WTC11 (cell line): Measurements from ENCODE around the gene RTL1. TPM values are rescaled to one million over a fixed set of nuclear protein-coding genes. Genes with fewer than 3 reads are reported as not detected.

ENCODE experiments used
- ATAC-seq: fragments of 200-7000 bp; cut with Tn5 transposase; 2 replicates; pipeline ENCODE4 v1.10.0; 2021; ENCODE audit warnings: mild to moderate bottlenecking, moderate library complexity
- Bru-seq: library from RNA; stranded (reverse); fragments of 400-500 nt; gene quantifications from one replicate; lab custom pipeline; 2021; lab: Mats Ljungman, UMichigan
- CTCF ChIA-PET: fragments of 300-600 bp; sonication (Branson Sonifier 250); formaldehyde crosslinking; loops from one replicate; lab custom pipeline; 2021; ENCODE audit warnings: antibody characterized with exemption; lab: Charles Lee
- POLR2A ChIA-PET: fragments of 350-600 bp; sonication (Branson Sonifier 250); formaldehyde crosslinking; loops from one replicate; lab custom pipeline; 2021; ENCODE audit warnings: antibody characterized with exemption; lab: Charles Lee
- DNase-seq: peaks from one replicate; pipeline ENCODE4 v3.0.0; 2021; ENCODE audit warnings: low spot score
- H3K27ac Mint-ChIP-seq: 2 replicates; pipeline ENCODE4 v1.8.0; 2021; ENCODE audit warnings: mixed read lengths
- H3K27me3 Mint-ChIP-seq: 2 replicates; pipeline ENCODE4 v1.8.0; 2021; ENCODE audit warnings: low read depth, mild to moderate bottlenecking, moderate library complexity, mixed read lengths
- H3K36me3 Mint-ChIP-seq: 2 replicates; pipeline ENCODE4 v1.8.0; 2021; ENCODE audit warnings: mixed read lengths
- H3K4me1 Mint-ChIP-seq: 2 replicates; pipeline ENCODE4 v1.8.0; 2022; ENCODE audit warnings: mixed read lengths
- H3K4me3 Mint-ChIP-seq: 2 replicates; pipeline ENCODE4 v1.8.0; 2021; ENCODE audit warnings: mild to moderate bottlenecking, moderate library complexity, mixed read lengths
- H3K9me3 Mint-ChIP-seq: 2 replicates; pipeline ENCODE4 v1.8.0; 2021; ENCODE audit warnings: mixed read lengths
- CREB1 ChIP-seq: sonication (generic); formaldehyde crosslinking; IDR thresholded peaks from 2 replicates; pipeline ENCODE4 v1.8.0; 2023; ENCODE audit warnings: mild to moderate bottlenecking, missing genetic modification reagents
- CTCF ChIP-seq: fragments of 200-600 bp; IDR thresholded peaks from 2 replicates; pipeline ENCODE4 v1.8.0; 2022; ENCODE audit warnings: antibody characterized with exemption
- GRHL2 ChIP-seq: fragments of 250-450 bp; sonication (Bioruptor Pico); IDR thresholded peaks from 2 replicates; pipeline ENCODE4 v1.8.0; 2022; ENCODE audit warnings: mild to moderate bottlenecking, moderate library complexity; ENCODE audit not compliant: insufficient replicate concordance, severe bottlenecking
- GTF2I ChIP-seq: fragments of 250-450 bp; sonication (Bioruptor Pico); conservative IDR thresholded peaks from 2 replicates; pipeline ENCODE4 v1.4.0; 2021; ENCODE audit warnings: mild to moderate bottlenecking
- JAZF1 ChIP-seq: fragments of 250-450 bp; sonication (Bioruptor Pico); IDR thresholded peaks from 2 replicates; pipeline ENCODE4 v1.9.0; 2021; ENCODE audit warnings: moderate library complexity, mild to moderate bottlenecking, inconsistent platforms
- JUN ChIP-seq: sonication (generic); formaldehyde crosslinking; IDR thresholded peaks from 2 replicates; pipeline ENCODE4 v1.8.0; 2023; ENCODE audit warnings: mild to moderate bottlenecking, missing genetic modification reagents
- MAX ChIP-seq: sonication (generic); formaldehyde crosslinking; IDR thresholded peaks from 2 replicates; pipeline ENCODE4 v1.8.0; 2022; ENCODE audit warnings: mild to moderate bottlenecking, missing genetic modification reagents
- MXD4 ChIP-seq: fragments of 250-450 bp; sonication (Bioruptor Pico); IDR thresholded peaks from 2 replicates; pipeline ENCODE4 v1.8.0; 2021; ENCODE audit warnings: mild to moderate bottlenecking, moderate library complexity, borderline replicate concordance
- RELA ChIP-seq: sonication (generic); formaldehyde crosslinking; IDR thresholded peaks from 2 replicates; pipeline ENCODE4 v1.8.1; 2022; ENCODE audit warnings: missing genetic modification reagents, mild to moderate bottlenecking, borderline replicate concordance
- SMAD3 ChIP-seq: sonication (generic); formaldehyde crosslinking; IDR thresholded peaks from 2 replicates; pipeline ENCODE4 v1.8.0; 2022; ENCODE audit warnings: missing genetic modification reagents, mild to moderate bottlenecking, borderline replicate concordance
- TCF7 ChIP-seq: sonication (generic); formaldehyde crosslinking; IDR thresholded peaks from 2 replicates; pipeline ENCODE4 v1.8.0; 2022; ENCODE audit warnings: mild to moderate bottlenecking, low read depth, missing genetic modification reagents, moderate library complexity
- TEAD1 ChIP-seq: sonication (generic); formaldehyde crosslinking; IDR thresholded peaks from 2 replicates; pipeline ENCODE4 v1.8.0; 2022; ENCODE audit warnings: mild to moderate bottlenecking, missing genetic modification reagents
- ZBTB21 ChIP-seq: sonication (generic); formaldehyde crosslinking; IDR thresholded peaks from 2 replicates; pipeline ENCODE4 v1.8.1; 2023; ENCODE audit warnings: mild to moderate bottlenecking, missing genetic modification reagents, borderline replicate concordance
- ZNF396 ChIP-seq: fragments of 250-450 bp; sonication (Bioruptor Pico); IDR thresholded peaks from 2 replicates; pipeline ENCODE4 v1.8.0; 2021; ENCODE audit warnings: mild to moderate bottlenecking, moderate library complexity, borderline replicate concordance
- long read RNA-seq, 3 experiments: library from RNA in 1 of 3; library from capped mRNA in 1 of 3; library from polyadenylated mRNA in 1 of 3; unstranded in 2 of 3; stranded (forward) in 1 of 3; transcript quantifications; one replicate each; pipeline ENCODE4 v2.0.0, GENCODE V29; 2021
- total RNA-seq: library from RNA; stranded (reverse); gene quantifications from 3 replicates; pipeline ENCODE4 v1.2.3, GENCODE V29; 2021
- TF ChIP-seq, protein P1 (sequence below): sonication (generic); formaldehyde crosslinking; IDR thresholded peaks from 2 replicates; pipeline ENCODE4 v1.8.1; 2022; ENCODE audit warnings: low read depth, missing genetic modification reagents, borderline replicate concordance
- TF ChIP-seq, protein P2 (sequence below): sonication (generic); formaldehyde crosslinking; IDR thresholded peaks from 2 replicates; pipeline ENCODE4 v1.8.1; 2023; ENCODE audit warnings: mild to moderate bottlenecking, missing genetic modification reagents, moderate library complexity
- TF ChIP-seq, protein P3 (sequence below): sonication (generic); formaldehyde crosslinking; conservative IDR thresholded peaks from 2 replicates; pipeline ENCODE4 v1.8.1; 2023; ENCODE audit warnings: mild to moderate bottlenecking, low read depth, missing genetic modification reagents, moderate library complexity
- TF ChIP-seq, protein P4 (sequence below): sonication (generic); formaldehyde crosslinking; IDR thresholded peaks from 2 replicates; pipeline ENCODE4 v1.8.0; 2022; ENCODE audit warnings: mild to moderate bottlenecking, missing genetic modification reagents
- TF ChIP-seq, protein P5 (sequence below): sonication (generic); formaldehyde crosslinking; IDR thresholded peaks from 2 replicates; pipeline ENCODE4 v1.8.1; 2023; ENCODE audit warnings: mild to moderate bottlenecking, missing genetic modification reagents, borderline replicate concordance
- TF ChIP-seq, protein P6 (sequence below): fragments of 250-450 bp; sonication (Bioruptor Pico); IDR thresholded peaks from 2 replicates; pipeline ENCODE4 v1.8.0; 2021; ENCODE audit warnings: mild to moderate bottlenecking

The RTL1 gene
- total RNA-seq: 0.05 to 0.07 TPM in 2 of 3 replicates, not detected in the other
- Bru-seq, nascent RNA: percentile 2 among the genes with signal in this experiment
- long read RNA-seq, experiment 1, partial matches to known transcripts: 0 of 1 reads
- long read RNA-seq, experiment 1, other reads (novel, unspliced or antisense): 1 of 1 reads
- long read RNA-seq, experiment 2: 0 reads
- long read RNA-seq, experiment 3: 0 reads

- POLR2A ChIA-PET: no interaction called here
- peaks cover 64% of the 10 kb centered on the region for H3K27me3 Mint-ChIP-seq
- CTCF ChIA-PET: interaction anchor here (1.0 kb wide), 1 partner anchor 332 kb away, joined by 3 read pairs; no protein-coding TSS in a partner anchor
- ATAC-seq (no peak), DNase-seq (no peak)
- TF ChIP-seq CREB1 (CRISPR knock-in tag) (no peak), CTCF (no peak), JAZF1 (CRISPR knock-in tag) (no peak), JUN (CRISPR knock-in tag) (no peak), MAX (no peak), SMAD3 (CRISPR knock-in tag) (no peak), RELA (no peak), TCF7 (no peak), ZNF396 (no peak), GTF2I (CRISPR knock-in tag) (no peak), TEAD1 (no peak), MXD4 (CRISPR knock-in tag) (no peak), ZBTB21 (CRISPR knock-in tag) (no peak), GRHL2 (CRISPR knock-in tag) (no peak)
- TF ChIP-seq, protein P1, sequence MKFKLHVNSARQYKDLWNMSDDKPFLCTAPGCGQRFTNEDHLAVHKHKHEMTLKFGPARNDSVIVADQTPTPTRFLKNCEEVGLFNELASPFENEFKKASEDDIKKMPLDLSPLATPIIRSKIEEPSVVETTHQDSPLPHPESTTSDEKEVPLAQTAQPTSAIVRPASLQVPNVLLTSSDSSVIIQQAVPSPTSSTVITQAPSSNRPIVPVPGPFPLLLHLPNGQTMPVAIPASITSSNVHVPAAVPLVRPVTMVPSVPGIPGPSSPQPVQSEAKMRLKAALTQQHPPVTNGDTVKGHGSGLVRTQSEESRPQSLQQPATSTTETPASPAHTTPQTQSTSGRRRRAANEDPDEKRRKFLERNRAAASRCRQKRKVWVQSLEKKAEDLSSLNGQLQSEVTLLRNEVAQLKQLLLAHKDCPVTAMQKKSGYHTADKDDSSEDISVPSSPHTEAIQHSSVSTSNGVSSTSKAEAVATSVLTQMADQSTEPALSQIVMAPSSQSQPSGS (CRISPR knock-in tag): no peak
- TF ChIP-seq, protein P2, sequence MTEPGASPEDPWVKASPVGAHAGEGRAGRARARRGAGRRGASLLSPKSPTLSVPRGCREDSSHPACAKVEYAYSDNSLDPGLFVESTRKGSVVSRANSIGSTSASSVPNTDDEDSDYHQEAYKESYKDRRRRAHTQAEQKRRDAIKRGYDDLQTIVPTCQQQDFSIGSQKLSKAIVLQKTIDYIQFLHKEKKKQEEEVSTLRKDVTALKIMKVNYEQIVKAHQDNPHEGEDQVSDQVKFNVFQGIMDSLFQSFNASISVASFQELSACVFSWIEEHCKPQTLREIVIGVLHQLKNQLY: no peak
- TF ChIP-seq, protein P3, sequence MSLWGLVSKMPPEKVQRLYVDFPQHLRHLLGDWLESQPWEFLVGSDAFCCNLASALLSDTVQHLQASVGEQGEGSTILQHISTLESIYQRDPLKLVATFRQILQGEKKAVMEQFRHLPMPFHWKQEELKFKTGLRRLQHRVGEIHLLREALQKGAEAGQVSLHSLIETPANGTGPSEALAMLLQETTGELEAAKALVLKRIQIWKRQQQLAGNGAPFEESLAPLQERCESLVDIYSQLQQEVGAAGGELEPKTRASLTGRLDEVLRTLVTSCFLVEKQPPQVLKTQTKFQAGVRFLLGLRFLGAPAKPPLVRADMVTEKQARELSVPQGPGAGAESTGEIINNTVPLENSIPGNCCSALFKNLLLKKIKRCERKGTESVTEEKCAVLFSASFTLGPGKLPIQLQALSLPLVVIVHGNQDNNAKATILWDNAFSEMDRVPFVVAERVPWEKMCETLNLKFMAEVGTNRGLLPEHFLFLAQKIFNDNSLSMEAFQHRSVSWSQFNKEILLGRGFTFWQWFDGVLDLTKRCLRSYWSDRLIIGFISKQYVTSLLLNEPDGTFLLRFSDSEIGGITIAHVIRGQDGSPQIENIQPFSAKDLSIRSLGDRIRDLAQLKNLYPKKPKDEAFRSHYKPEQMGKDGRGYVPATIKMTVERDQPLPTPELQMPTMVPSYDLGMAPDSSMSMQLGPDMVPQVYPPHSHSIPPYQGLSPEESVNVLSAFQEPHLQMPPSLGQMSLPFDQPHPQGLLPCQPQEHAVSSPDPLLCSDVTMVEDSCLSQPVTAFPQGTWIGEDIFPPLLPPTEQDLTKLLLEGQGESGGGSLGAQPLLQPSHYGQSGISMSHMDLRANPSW (CRISPR knock-in tag): no peak
- TF ChIP-seq, protein P4, sequence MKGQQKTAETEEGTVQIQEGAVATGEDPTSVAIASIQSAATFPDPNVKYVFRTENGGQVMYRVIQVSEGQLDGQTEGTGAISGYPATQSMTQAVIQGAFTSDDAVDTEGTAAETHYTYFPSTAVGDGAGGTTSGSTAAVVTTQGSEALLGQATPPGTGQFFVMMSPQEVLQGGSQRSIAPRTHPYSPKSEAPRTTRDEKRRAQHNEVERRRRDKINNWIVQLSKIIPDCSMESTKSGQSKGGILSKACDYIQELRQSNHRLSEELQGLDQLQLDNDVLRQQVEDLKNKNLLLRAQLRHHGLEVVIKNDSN (CRISPR knock-in tag): no peak
- TF ChIP-seq, protein P5, sequence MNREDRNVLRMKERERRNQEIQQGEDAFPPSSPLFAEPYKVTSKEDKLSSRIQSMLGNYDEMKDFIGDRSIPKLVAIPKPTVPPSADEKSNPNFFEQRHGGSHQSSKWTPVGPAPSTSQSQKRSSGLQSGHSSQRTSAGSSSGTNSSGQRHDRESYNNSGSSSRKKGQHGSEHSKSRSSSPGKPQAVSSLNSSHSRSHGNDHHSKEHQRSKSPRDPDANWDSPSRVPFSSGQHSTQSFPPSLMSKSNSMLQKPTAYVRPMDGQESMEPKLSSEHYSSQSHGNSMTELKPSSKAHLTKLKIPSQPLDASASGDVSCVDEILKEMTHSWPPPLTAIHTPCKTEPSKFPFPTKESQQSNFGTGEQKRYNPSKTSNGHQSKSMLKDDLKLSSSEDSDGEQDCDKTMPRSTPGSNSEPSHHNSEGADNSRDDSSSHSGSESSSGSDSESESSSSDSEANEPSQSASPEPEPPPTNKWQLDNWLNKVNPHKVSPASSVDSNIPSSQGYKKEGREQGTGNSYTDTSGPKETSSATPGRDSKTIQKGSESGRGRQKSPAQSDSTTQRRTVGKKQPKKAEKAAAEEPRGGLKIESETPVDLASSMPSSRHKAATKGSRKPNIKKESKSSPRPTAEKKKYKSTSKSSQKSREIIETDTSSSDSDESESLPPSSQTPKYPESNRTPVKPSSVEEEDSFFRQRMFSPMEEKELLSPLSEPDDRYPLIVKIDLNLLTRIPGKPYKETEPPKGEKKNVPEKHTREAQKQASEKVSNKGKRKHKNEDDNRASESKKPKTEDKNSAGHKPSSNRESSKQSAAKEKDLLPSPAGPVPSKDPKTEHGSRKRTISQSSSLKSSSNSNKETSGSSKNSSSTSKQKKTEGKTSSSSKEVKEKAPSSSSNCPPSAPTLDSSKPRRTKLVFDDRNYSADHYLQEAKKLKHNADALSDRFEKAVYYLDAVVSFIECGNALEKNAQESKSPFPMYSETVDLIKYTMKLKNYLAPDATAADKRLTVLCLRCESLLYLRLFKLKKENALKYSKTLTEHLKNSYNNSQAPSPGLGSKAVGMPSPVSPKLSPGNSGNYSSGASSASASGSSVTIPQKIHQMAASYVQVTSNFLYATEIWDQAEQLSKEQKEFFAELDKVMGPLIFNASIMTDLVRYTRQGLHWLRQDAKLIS (CRISPR knock-in tag): no peak
- TF ChIP-seq, protein P6, sequence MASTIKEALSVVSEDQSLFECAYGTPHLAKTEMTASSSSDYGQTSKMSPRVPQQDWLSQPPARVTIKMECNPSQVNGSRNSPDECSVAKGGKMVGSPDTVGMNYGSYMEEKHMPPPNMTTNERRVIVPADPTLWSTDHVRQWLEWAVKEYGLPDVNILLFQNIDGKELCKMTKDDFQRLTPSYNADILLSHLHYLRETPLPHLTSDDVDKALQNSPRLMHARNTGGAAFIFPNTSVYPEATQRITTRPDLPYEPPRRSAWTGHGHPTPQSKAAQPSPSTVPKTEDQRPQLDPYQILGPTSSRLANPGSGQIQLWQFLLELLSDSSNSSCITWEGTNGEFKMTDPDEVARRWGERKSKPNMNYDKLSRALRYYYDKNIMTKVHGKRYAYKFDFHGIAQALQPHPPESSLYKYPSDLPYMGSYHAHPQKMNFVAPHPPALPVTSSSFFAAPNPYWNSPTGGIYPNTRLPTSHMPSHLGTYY (CRISPR knock-in tag): no peak
- peaks cover 46% of the 10 kb centered on the region for H3K4me1 Mint-ChIP-seq
- 0 out of 2 replicates have a peak, but pooled peaks cover 7% of the 10 kb centered on the region for H3K9me3 Mint-ChIP-seq
- peak within 1 kb of the TSS; percentile 64; the same call in 1 of the 2 replicates for H3K27ac Mint-ChIP-seq
- peak within 1 kb of the TSS; percentile 76 for H3K4me3 Mint-ChIP-seq
- peaks cover 33% of the 10 kb centered on the region for H3K36me3 Mint-ChIP-seq
Measured at GRCh38 chr14:100903672-100904185, at the start of gene RTL1. Gene RTL1 (minus strand): TSS chr14:100903722. CDS start chr14:100884788, 18,934 bp downstream.
